Activated T-helper 1 cell treated with anti-CD3 and anti-CD28 coated beads, Interleukin-12 subunit alpha, Interleukin-12 subunit beta, Interleukin-2, Interleukin-4 antibody, amounts not matched to agents 30 ng/mL and 10 ng/mL and 1 ng/mL, durations not matched to agents 14 hours and 24 hours and 36 hours (primary cell): ENCODE measurements around the gene IGF2BP2. TPM values are rescaled to one million over a fixed set of nuclear protein-coding genes. Genes with fewer than 3 reads are reported as not detected.

Source experiments
- DNase-seq: peaks from one replicate; pipeline ENCODE4 v3.0.0; 2021; ENCODE audit warnings: low spot score
- H3K27ac Mint-ChIP-seq: one replicate; pipeline ENCODE4 v1.8.0; 2021; ENCODE audit warnings: mild to moderate bottlenecking, mixed read lengths
- H3K27me3 Mint-ChIP-seq: one replicate; pipeline ENCODE4 v1.8.0; 2022; ENCODE audit warnings: mild to moderate bottlenecking, moderate library complexity, mixed read lengths; ENCODE audit not compliant: insufficient read depth
- H3K36me3 Mint-ChIP-seq: one replicate; pipeline ENCODE4 v1.8.0; 2021; ENCODE audit warnings: low read depth, mixed read lengths
- H3K4me1 Mint-ChIP-seq: one replicate; pipeline ENCODE4 v1.8.0; 2021; ENCODE audit warnings: low read depth, mixed read lengths
- H3K4me3 Mint-ChIP-seq: one replicate; pipeline ENCODE4 v1.8.0; 2021; ENCODE audit warnings: mild to moderate bottlenecking, moderate library complexity, mixed read lengths
- H3K9me3 Mint-ChIP-seq: one replicate; pipeline ENCODE4 v1.8.0; 2021; ENCODE audit warnings: mixed read lengths
- intact Hi-C: fragments of 100-400 bp; cut with micrococcal nuclease; formaldehyde crosslinking; loops from one replicate; pipeline ENCODE4 v1.15.1; 2024
- total RNA-seq: library from RNA; stranded (reverse); gene quantifications from 2 replicates; pipeline ENCODE4 v1.2.3, GENCODE V29; 2022

Gene IGF2BP2
- total RNA-seq, 1 donor from 2014 or later = 0.62 TPM

GRCh38 chr3:185746470-185746869 is 78.4 kb downstream of the IGF2BP2 start:
- Mint-ChIP-seq H3K27ac (no peak overlapping the region), H3K27me3 (peaks cover 24% of the 10 kb centered on the region), H3K4me3 (no peak overlapping the region), H3K9me3 (no peaks in the 10 kb centered on the region), H3K4me1 (peaks cover 12% of the 10 kb centered on the region), H3K36me3 (no peaks in the 10 kb centered on the region)
- DNase-seq = no peak
- intact Hi-C loops = no loop called here

- Mint-ChIP-seq H3K27ac (no peak overlapping the region), H3K4me3 (no peak overlapping the region), H3K9me3 (no peaks in the 10 kb centered on the region), H3K36me3 (no peaks in the 10 kb centered on the region), H3K27me3 (peaks cover 27% of the 10 kb centered on the region), H3K4me1 (peaks cover 12% of the 10 kb centered on the region)
- intact Hi-C loops = no loop called here
- no peak for DNase-seq
Observed at GRCh38 chr3:185744997-185745843, 79.6 kb downstream of the IGF2BP2 start.

- Mint-ChIP-seq H3K27me3 (peaks cover 33% of the 10 kb centered on the region), H3K36me3 (no peaks in the 10 kb centered on the region), H3K27ac (no peak overlapping the region), H3K4me3 (no peak overlapping the region), H3K4me1 (peaks cover 12% of the 10 kb centered on the region), H3K9me3 (no peaks in the 10 kb centered on the region)
- no peak for DNase-seq
- intact Hi-C loops = no loop called here
Observed at GRCh38 chr3:185741586-185741985, 83.3 kb downstream of the IGF2BP2 start.

GRCh38 chr3:185740133-185740532 is 84.7 kb downstream of the IGF2BP2 start:
- DNase-seq = no peak
- Mint-ChIP-seq H3K27me3 (peaks cover 27% of the 10 kb centered on the region), H3K4me1 (peaks cover under 1% of the 10 kb centered on the region), H3K4me3 (no peak overlapping the region), H3K9me3 (no peaks in the 10 kb centered on the region), H3K27ac (no peak overlapping the region), H3K36me3 (no peaks in the 10 kb centered on the region)
- intact Hi-C loops = no loop called here

- intact Hi-C loops = no loop called here
- Mint-ChIP-seq H3K9me3 (no peaks in the 10 kb centered on the region), H3K4me1 (no peaks in the 10 kb centered on the region), H3K36me3 (no peaks in the 10 kb centered on the region), H3K4me3 (no peak overlapping the region), H3K27me3 (peaks cover 24% of the 10 kb centered on the region), H3K27ac (no peak overlapping the region)
- DNase-seq = no peak
Observed at GRCh38 chr3:185739264-185739701, 85.6 kb downstream of the IGF2BP2 start.

GRCh38 chr3:185737740-185738680 is 86.8 kb downstream of the IGF2BP2 start:
- no peak for DNase-seq
- Mint-ChIP-seq H3K36me3 (no peaks in the 10 kb centered on the region), H3K9me3 (no peaks in the 10 kb centered on the region), H3K4me1 (no peaks in the 10 kb centered on the region), H3K27me3 (peaks cover 20% of the 10 kb centered on the region), H3K27ac (no peak overlapping the region), H3K4me3 (no peak overlapping the region)
- intact Hi-C loops = no loop called here

- no peak for DNase-seq
- intact Hi-C loops = no loop called here
- H3K9me3 Mint-ChIP-seq = no peaks in the 10 kb centered on the region
- no peak overlapping the region for H3K4me3 Mint-ChIP-seq
- no peaks in the 10 kb centered on the region for H3K36me3 Mint-ChIP-seq
- H3K4me1 Mint-ChIP-seq = no peaks in the 10 kb centered on the region
- H3K27ac Mint-ChIP-seq = no peak overlapping the region
- peaks cover 20% of the 10 kb centered on the region for H3K27me3 Mint-ChIP-seq
Observed at GRCh38 chr3:185737020-185737419, 87.8 kb downstream of the IGF2BP2 start.

- no peak for DNase-seq
- intact Hi-C loops = loop anchor here (1.0 kb wide), 1 partner anchor 34 kb away; no protein-coding TSS in a partner anchor
- Mint-ChIP-seq H3K4me3 (no peak overlapping the region), H3K4me1 (no peaks in the 10 kb centered on the region), H3K27me3 (peaks cover 9% of the 10 kb centered on the region), H3K36me3 (no peaks in the 10 kb centered on the region), H3K27ac (no peak overlapping the region), H3K9me3 (no peaks in the 10 kb centered on the region)
Observed at GRCh38 chr3:185734725-185735096, 90.1 kb downstream of the IGF2BP2 start.

GRCh38 chr3:185733980-185734724 is 90.7 kb downstream of the IGF2BP2 start:
- H3K27me3 Mint-ChIP-seq = peaks cover 5% of the 10 kb centered on the region
- H3K4me3 Mint-ChIP-seq = no peak overlapping the region
- no peaks in the 10 kb centered on the region for H3K36me3 Mint-ChIP-seq
- H3K9me3 Mint-ChIP-seq = no peaks in the 10 kb centered on the region
- no peaks in the 10 kb centered on the region for H3K4me1 Mint-ChIP-seq
- no peak overlapping the region for H3K27ac Mint-ChIP-seq
- intact Hi-C loops = loop anchor here (1.0 kb wide), 1 partner anchor 34 kb away; no protein-coding TSS in a partner anchor
- DNase-seq = no peak

GRCh38 chr3:185732782-185733181 is 92.1 kb downstream of the IGF2BP2 start:
- no peak for DNase-seq
- Mint-ChIP-seq H3K4me1 (no peaks in the 10 kb centered on the region), H3K4me3 (no peak overlapping the region), H3K27ac (no peak overlapping the region), H3K27me3 (no peaks in the 10 kb centered on the region), H3K36me3 (no peaks in the 10 kb centered on the region), H3K9me3 (no peaks in the 10 kb centered on the region)
- intact Hi-C loops = no loop called here

GRCh38 chr3:185730550-185730949 is 94.3 kb downstream of the IGF2BP2 start:
- H3K36me3 Mint-ChIP-seq = no peaks in the 10 kb centered on the region
- no peak for DNase-seq
- intact Hi-C loops = no loop called here
- no peaks in the 10 kb centered on the region for H3K27me3 Mint-ChIP-seq
- no peaks in the 10 kb centered on the region for H3K9me3 Mint-ChIP-seq
- no peak overlapping the region for H3K27ac Mint-ChIP-seq
- no peak overlapping the region for H3K4me3 Mint-ChIP-seq
- no peaks in the 10 kb centered on the region for H3K4me1 Mint-ChIP-seq

GRCh38 chr3:185729337-185730055 is 95.3 kb downstream of the IGF2BP2 start:
- Mint-ChIP-seq H3K27ac (no peak overlapping the region), H3K4me1 (no peaks in the 10 kb centered on the region), H3K9me3 (no peaks in the 10 kb centered on the region), H3K27me3 (no peaks in the 10 kb centered on the region), H3K36me3 (no peaks in the 10 kb centered on the region), H3K4me3 (no peak overlapping the region)
- intact Hi-C loops = no loop called here
- no peak for DNase-seq
